PC-9 (cell line): ENCODE results near the gene ADSS1. TPM values are rescaled to one million over a fixed set of nuclear protein-coding genes. Genes with fewer than 3 reads are reported as not detected.

ENCODE experiments used
- BruUV-seq: library from RNA; stranded (reverse); fragments of 400-500 nt; replicated peaks from 2 replicates; lab custom pipeline; 2021; lab: Mats Ljungman, UMichigan
- CTCF ChIA-PET: fragments of 300-600 bp; sonication (Branson Sonifier 250); formaldehyde crosslinking; loops from one replicate; lab custom pipeline; 2022; ENCODE audit warnings: antibody characterized with exemption; lab: Charles Lee
- POLR2A ChIA-PET: fragments of 300-600 bp; sonication (Branson Sonifier 250); formaldehyde crosslinking; loops from one replicate; lab custom pipeline; 2022; ENCODE audit warnings: antibody characterized with exemption; ENCODE audit not compliant: unreplicated experiment; lab: Charles Lee
- DNase-seq, 2 experiments: peaks; one replicate each; pipeline versions ENCODE4 v3.0.0 to v3.0.0-alpha.2; 2015 to 2022; ENCODE audit warnings: mixed read lengths in 1 of 2
- H2AFZ ChIP-seq: fragments of 200-600 bp; sonication (generic); 2 replicates; pipeline ENCODE4 v1.8.1; 2017; ENCODE audit warnings: antibody characterized with exemption
- H3F3A ChIP-seq: fragments of 200-600 bp; sonication (generic); 2 replicates; pipeline ENCODE4 v1.8.1; 2017; ENCODE audit warnings: antibody characterized with exemption, mild to moderate bottlenecking, low read depth; ENCODE audit not compliant: insufficient read depth
- H3K27ac ChIP-seq: fragments of 200-600 bp; sonication (generic); 2 replicates; pipeline ENCODE4 v1.6.1; 2016; ENCODE audit warnings: mixed run types
- H3K27me3 ChIP-seq: fragments of 200-600 bp; sonication (generic); 2 replicates; pipeline ENCODE4 v1.6.1; 2016; ENCODE audit warnings: low read depth, mixed run types; ENCODE audit not compliant: insufficient read depth
- H3K36me3 ChIP-seq: fragments of 200-600 bp; sonication (generic); 2 replicates; pipeline ENCODE4 v1.6.1; 2016; ENCODE audit warnings: low read depth, mixed run types
- H3K4me1 ChIP-seq: fragments of 200-600 bp; sonication (generic); replicated peaks from 2 replicates; pipeline ENCODE4 v1.6.1; 2016; ENCODE audit warnings: mixed run types; ENCODE audit not compliant: insufficient read depth
- H3K4me2 ChIP-seq: fragments of 200-600 bp; sonication (generic); 2 replicates; pipeline ENCODE4 v1.6.1; 2017; ENCODE audit warnings: mixed run types
- H3K4me3 ChIP-seq: fragments of 200-600 bp; sonication (generic); 2 replicates; pipeline ENCODE4 v1.6.1; 2016; ENCODE audit warnings: mixed run types
- H3K79me2 ChIP-seq: fragments of 200-600 bp; sonication (generic); 2 replicates; pipeline ENCODE4 v1.6.1; 2017; ENCODE audit warnings: low read depth, mixed run types
- H3K9me2 ChIP-seq: fragments of 200-600 bp; sonication (generic); 2 replicates; pipeline ENCODE4 v1.8.1; 2017; ENCODE audit warnings: mild to moderate bottlenecking; ENCODE audit not compliant: insufficient read depth
- H3K9me3 ChIP-seq: fragments of 200-600 bp; sonication (generic); 2 replicates; pipeline ENCODE4 v1.8.1; 2016; ENCODE audit warnings: low read depth; ENCODE audit not compliant: insufficient read depth
- H4K20me1 ChIP-seq: fragments of 200-600 bp; sonication (generic); 2 replicates; pipeline ENCODE4 v1.8.1; 2017; ENCODE audit not compliant: insufficient read depth
- CTCF ChIP-seq: fragments of 200-600 bp; sonication (generic); conservative IDR thresholded peaks from 2 replicates; pipeline ENCODE4 v1.6.1; 2017; ENCODE audit warnings: mixed run types, antibody characterized with exemption, mild to moderate bottlenecking, moderate library complexity
- EZH2 ChIP-seq: fragments of 200-600 bp; sonication (generic); IDR thresholded peaks from 2 replicates; pipeline ENCODE4 v1.8.0; 2017; ENCODE audit warnings: antibody characterized with exemption, low read depth
- intact Hi-C: fragments of 100-400 bp; cut with micrococcal nuclease; formaldehyde crosslinking; loops from one replicate; pipeline ENCODE4 v1.10.0; 2022; ENCODE audit not compliant: unreplicated experiment
- total RNA-seq: library from RNA; stranded (reverse); gene quantifications from 2 replicates; pipeline ENCODE4 v1.2.3, GENCODE V29; 2021

Gene ADSS1
- total RNA-seq, 1 experiment from 2014 or later, result 5.8 TPM

DNA sequence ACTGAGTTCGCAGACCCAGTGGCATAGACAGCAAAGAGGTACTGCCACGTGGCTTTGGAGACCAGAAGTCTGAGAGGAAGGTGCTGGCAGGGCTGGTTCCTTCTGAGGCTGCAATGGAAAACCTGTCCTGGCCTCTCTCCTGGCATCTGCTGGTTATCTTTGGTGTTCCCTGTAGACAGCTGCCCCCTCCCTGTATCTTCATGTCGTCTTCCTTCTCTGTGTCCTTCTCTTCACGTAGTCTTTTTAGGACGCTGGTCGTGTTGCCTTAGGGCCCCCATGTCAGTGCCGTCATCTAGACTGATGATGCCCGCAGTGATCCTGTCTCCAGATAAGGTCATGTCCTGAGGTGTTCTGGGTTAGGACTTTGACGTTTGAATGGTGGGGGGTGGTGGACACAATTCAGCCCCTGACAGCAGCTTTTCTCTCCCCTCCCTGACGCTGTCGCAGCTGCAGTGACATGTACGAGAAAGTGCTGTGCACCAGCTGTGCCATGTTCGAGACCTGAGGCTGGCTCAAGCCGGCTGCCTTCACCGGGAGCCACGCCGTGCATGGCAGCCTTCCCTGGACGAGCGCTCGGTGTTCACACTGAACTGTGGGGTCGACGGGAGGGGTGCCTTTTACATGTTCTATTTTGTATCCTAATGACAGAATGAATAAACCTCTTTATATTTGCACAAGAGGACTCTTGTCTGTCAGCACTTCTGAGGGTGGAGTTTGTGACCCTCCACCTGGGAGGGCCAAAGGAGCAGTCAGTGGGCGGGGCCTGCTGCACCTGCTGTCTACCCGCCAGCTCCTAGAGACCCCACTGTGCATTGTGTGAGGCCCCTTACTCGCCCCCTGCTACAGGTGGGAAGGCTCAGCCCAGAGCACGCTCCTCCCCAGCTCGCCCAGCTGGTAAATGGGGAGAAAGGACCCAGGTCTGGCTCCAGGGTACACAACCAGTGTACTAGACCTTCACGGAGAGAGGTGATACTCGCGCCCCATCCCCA is 35.2 kb downstream of the ADSS1 start:
- no peak overlapping the region for H2AFZ ChIP-seq
- no peak overlapping the region for H3K4me2 ChIP-seq
- H3K36me3 ChIP-seq, result peaks cover 6% of the 10 kb centered on the region; the same call in 1 of the 2 replicates
- ChIA-PET CTCF (no interaction called here), POLR2A (no interaction called here)
- TF ChIP-seq EZH2 (no peak), CTCF (no peak)
- H3K9me3 ChIP-seq, result no peaks in the 10 kb centered on the region
- no peaks in the 10 kb centered on the region for H3K27me3 ChIP-seq
- H3K9me2 ChIP-seq, result no peaks in the 10 kb centered on the region
- peaks cover 16% of the 10 kb centered on the region for H4K20me1 ChIP-seq
- intact Hi-C loops, result no loop called here
- H3F3A ChIP-seq, result peaks cover 2% of the 10 kb centered on the region; the same call in 1 of the 2 replicates
- H3K4me1 ChIP-seq, result peaks cover 5% of the 10 kb centered on the region
- H3K27ac ChIP-seq, result no peak overlapping the region
- no peak overlapping the region for H3K4me3 ChIP-seq
- no TSS peak for BruUV-seq
- DNase-seq, result no peak
- H3K79me2 ChIP-seq, result peaks cover 26% of the 10 kb centered on the region

- TF ChIP-seq CTCF (no peak), EZH2 (no peak)
- CTCF ChIA-PET, result interaction anchor here (0.6 kb wide), 1 partner anchor 210 kb away, joined by 3 read pairs; no protein-coding TSS in a partner anchor
Measured at GRCh38 chr14:104765517-104765916, 41.5 kb downstream of the ADSS1 start.

GRCh38 chr14:104766256-104766862 is 42.3 kb downstream of the ADSS1 start:
- no peaks in the 10 kb centered on the region for H3K9me2 ChIP-seq
- H3K4me1 ChIP-seq, result peaks cover 3% of the 10 kb centered on the region; the same call in 1 of the 2 replicates
- H2AFZ ChIP-seq, result no peak overlapping the region
- no peaks in the 10 kb centered on the region for H3K79me2 ChIP-seq
- no peak overlapping the region for H3K4me2 ChIP-seq
- no peaks in the 10 kb centered on the region for H3K27me3 ChIP-seq
- H4K20me1 ChIP-seq, result no peaks in the 10 kb centered on the region
- TF ChIP-seq EZH2, result no peak
- no peak overlapping the region for H3K27ac ChIP-seq
- no peak for DNase-seq
- H3K36me3 ChIP-seq, result peaks cover 3% of the 10 kb centered on the region; the same call in 1 of the 2 replicates
- POLR2A ChIA-PET, result interaction anchor here (0.7 kb wide), 1 partner anchor 39 kb away, joined by 3 read pairs; no protein-coding TSS in a partner anchor
- intact Hi-C loops, result loop anchor here (5.0 kb wide), 1 partner anchor 281 kb away; no protein-coding TSS in a partner anchor
- peaks cover 24% of the 10 kb centered on the region; the same call in 1 of the 2 replicates for H3F3A ChIP-seq
- H3K9me3 ChIP-seq, result no peaks in the 10 kb centered on the region
- BruUV-seq, result no TSS peak
- no peak overlapping the region for H3K4me3 ChIP-seq
- CTCF ChIA-PET, result no interaction called here

More at GRCh38 chr14:104765517-104765916, 41.5 kb downstream of the ADSS1 start:
- H3K4me2 ChIP-seq, result no peak overlapping the region
- H3K9me2 ChIP-seq, result no peaks in the 10 kb centered on the region
- no peaks in the 10 kb centered on the region for H3K79me2 ChIP-seq
- peaks cover 3% of the 10 kb centered on the region; the same call in 1 of the 2 replicates for H3K4me1 ChIP-seq
- H4K20me1 ChIP-seq, result no peaks in the 10 kb centered on the region
- no peaks in the 10 kb centered on the region for H3K27me3 ChIP-seq
- no peak overlapping the region for H3K27ac ChIP-seq
- POLR2A ChIA-PET, result no interaction called here
- BruUV-seq, result no TSS peak
- DNase-seq, result no peak
- no peak overlapping the region for H3K4me3 ChIP-seq
- peaks cover 23% of the 10 kb centered on the region; the same call in 1 of the 2 replicates for H3F3A ChIP-seq
- H2AFZ ChIP-seq, result no peak overlapping the region
- 0 out of 2 replicates have a peak, but pooled peaks cover 3% of the 10 kb centered on the region for H3K36me3 ChIP-seq
- no peaks in the 10 kb centered on the region for H3K9me3 ChIP-seq
- intact Hi-C loops, result loop anchor here (5.0 kb wide), 1 partner anchor 282 kb away; no protein-coding TSS in a partner anchor
